CMK (cell line): Measurements from ENCODE around the gene STT3A.

Experiments
- DNase-seq: peaks from one replicate; pipeline ENCODE4 v3.0.0-alpha.2; 2010; ENCODE audit warnings: low read depth

Gene STT3A

GRCh38 chr11:125663910-125664309, 71.3 kb downstream of the STT3A start:
- no peak for DNase-seq

- no peak for DNase-seq
Measured at GRCh38 chr11:125667151-125667550, 74.5 kb downstream of the STT3A start.

- DNase-seq, result no peak
Measured at GRCh38 chr11:125670172-125670571, 77.5 kb downstream of the STT3A start.

- DNase-seq, result no peak
Measured at GRCh38 chr11:125671561-125671960, 78.9 kb downstream of the STT3A start.
